ENCODE results near the gene BIK.
"Not testable (repeated sequence)": the region's sequence is repeated elsewhere in the genome, so short reads cannot be mapped to it uniquely, and the experiment has no call there.

The BIK gene

GRCh38 chr22:43136255-43136654 is 25.7 kb downstream of the BIK start:
- peak; percentile 88 for DNase-seq (ENCODE audit: low spot score)

GRCh38 chr22:43136801-43137200 is 26.3 kb downstream of the BIK start:
- no peak for DNase-seq (ENCODE audit: low spot score)

GRCh38 chr22:43142880-43143562 is 32.5 kb downstream of the BIK start, which contains the start of gene MCAT:
TSS of gene MCAT (minus strand) at chr22:43143398. CDS start at chr22:43143348, 50 bp downstream.
- peak; percentile 85 for DNase-seq (ENCODE audit: low spot score)

GRCh38 chr22:43144949-43145348 is 34.4 kb downstream of the BIK start:
- DNase-seq (ENCODE audit: low spot score), result no peak

GRCh38 chr22:43145371-43145770 is 34.8 kb downstream of the BIK start:
- not testable (repeated sequence) for DNase-seq (ENCODE audit: low spot score)

- not testable (repeated sequence) for DNase-seq (ENCODE audit: low spot score)
Measured at GRCh38 chr22:43146332-43146731, 35.8 kb downstream of the BIK start.

GRCh38 chr22:43147821-43148220 is 37.3 kb downstream of the BIK start:
- no peak for DNase-seq (ENCODE audit: low spot score)

GRCh38 chr22:43148581-43148980 is 38.0 kb downstream of the BIK start:
- no peak for DNase-seq (ENCODE audit: low spot score)

GRCh38 chr22:43150731-43151206 is 40.2 kb downstream of the BIK start:
- no peak for DNase-seq (ENCODE audit: low spot score)

GRCh38 chr22:43151251-43152002 is 40.9 kb downstream of the BIK start, which contains the start of gene TSPO:
TSS of gene TSPO (plus strand) at chr22:43151559. CDS start at chr22:43159239, 7,680 bp downstream.
- DNase-seq (ENCODE audit: low spot score), result peak; percentile 83

- DNase-seq (ENCODE audit: low spot score), result no peak
Measured at GRCh38 chr22:43152003-43152356, 41.4 kb downstream of the BIK start.

GRCh38 chr22:43152357-43153071 is 42.0 kb downstream of the BIK start:
- DNase-seq (ENCODE audit: low spot score), result peak; percentile 67

GRCh38 chr22:43153899-43154298 is 43.3 kb downstream of the BIK start:
- no peak for DNase-seq (ENCODE audit: low spot score)

GRCh38 chr22:43154887-43155536 is 44.5 kb downstream of the BIK start:
- DNase-seq (ENCODE audit: low spot score), result no peak

- DNase-seq (ENCODE audit: low spot score), result no peak
Measured at GRCh38 chr22:43155789-43156188, 45.2 kb downstream of the BIK start.

- DNase-seq (ENCODE audit: low spot score), result no peak
Measured at GRCh38 chr22:43156413-43156812, 45.9 kb downstream of the BIK start.

- DNase-seq (ENCODE audit: low spot score), result no peak
Measured at GRCh38 chr22:43157874-43158546, 47.5 kb downstream of the BIK start.

GRCh38 chr22:43158778-43159483 is 48.4 kb downstream of the BIK start:
- no peak for DNase-seq (ENCODE audit: low spot score)

- DNase-seq (ENCODE audit: low spot score), result no peak
Measured at GRCh38 chr22:43159484-43160178, 49.1 kb downstream of the BIK start.

GRCh38 chr22:43160497-43161126 is 50.1 kb downstream of the BIK start:
- no peak for DNase-seq (ENCODE audit: low spot score)

Measured in germinal center (tissue), 1 donor.